DOHH2 (cell line): ENCODE data around the gene BTNL2.

Source experiments
- CTCF ChIP-seq: fragments of 200-600 bp; sonication (generic); IDR thresholded peaks from one replicate; pipeline ENCODE4 v1.5.1; 2014; ENCODE audit warnings: antibody characterized with exemption, mild to moderate bottlenecking, low read depth, low read length; ENCODE audit not compliant: poor library complexity, severe bottlenecking
- EZH2phosphoT487 ChIP-seq: fragments of 200-600 bp; sonication (generic); IDR thresholded peaks from 2 replicates; pipeline ENCODE4 v1.6.1; 2017; ENCODE audit warnings: borderline replicate concordance, mild to moderate bottlenecking, antibody characterized with exemption, low read length, moderate library complexity, mixed read lengths

- TF ChIP-seq EZH2phosphoT487 (no peak), CTCF (no peak)
These were observed 15.5 kb downstream of the BTNL2 start for GRCh38 chr6:32391505-32391904.
